SJCRH30 (cell line): ENCODE data around the gene ISCU. TPM values are rescaled to one million over a fixed set of nuclear protein-coding genes. Genes with fewer than 3 reads are reported as not detected.

ENCODE experiments used
- DNase-seq, 2 experiments: peaks; one replicate each; pipeline ENCODE4 v3.0.0-alpha.2; 2015 to 2020
- H3K27ac ChIP-seq: fragments of 250-450 bp; sonication (Bioruptor Pico); 2 replicates; pipeline ENCODE4 v1.5.1; 2020; ENCODE audit warnings: mild to moderate bottlenecking, moderate library complexity
- H3K27me3 ChIP-seq: fragments of 250-450 bp; sonication (Bioruptor Pico); 2 replicates; pipeline ENCODE4 v1.5.1; 2020; ENCODE audit warnings: mild to moderate bottlenecking, moderate library complexity
- H3K36me3 ChIP-seq: fragments of 250-450 bp; sonication (Bioruptor Pico); 2 replicates; pipeline ENCODE4 v1.5.1; 2020; ENCODE audit warnings: mild to moderate bottlenecking, moderate library complexity
- H3K4me1 ChIP-seq: fragments of 250-450 bp; sonication (Bioruptor Pico); 2 replicates; pipeline ENCODE4 v1.5.1; 2020; ENCODE audit warnings: mild to moderate bottlenecking, moderate library complexity
- H3K4me3 ChIP-seq: fragments of 250-450 bp; sonication (Bioruptor Pico); 2 replicates; pipeline ENCODE4 v1.5.1; 2020; ENCODE audit warnings: mild to moderate bottlenecking, moderate library complexity
- H3K9me3 ChIP-seq: fragments of 250-450 bp; sonication (Bioruptor Pico); replicated peaks from 2 replicates; pipeline ENCODE4 v1.5.1; 2020; ENCODE audit warnings: mild to moderate bottlenecking, moderate library complexity
- total RNA-seq: library from RNA; depleted of rRNA; stranded (reverse); fragments of >200 nt; shearing (Covaris generic); gene quantifications from 2 replicates; pipeline ENCODE4 v1.2.3, GENCODE V29; 2014

ISCU gene
- total RNA-seq, 1 experiment from 2014 or later, result 70.1 TPM

GRCh38 chr12:108596854-108597558 lies 34.6 kb downstream of the ISCU start:
- Histone ChIP-seq H3K27ac (no peak overlapping the region), H3K9me3 (no peaks in the 10 kb centered on the region), H3K4me1 (peaks cover 15% of the 10 kb centered on the region; the same call in 1 of the 2 replicates), H3K36me3 (no peaks in the 10 kb centered on the region), H3K27me3 (no peaks in the 10 kb centered on the region), H3K4me3 (peak overlapping the region; percentile 61)
- no peak for DNase-seq

DNA sequence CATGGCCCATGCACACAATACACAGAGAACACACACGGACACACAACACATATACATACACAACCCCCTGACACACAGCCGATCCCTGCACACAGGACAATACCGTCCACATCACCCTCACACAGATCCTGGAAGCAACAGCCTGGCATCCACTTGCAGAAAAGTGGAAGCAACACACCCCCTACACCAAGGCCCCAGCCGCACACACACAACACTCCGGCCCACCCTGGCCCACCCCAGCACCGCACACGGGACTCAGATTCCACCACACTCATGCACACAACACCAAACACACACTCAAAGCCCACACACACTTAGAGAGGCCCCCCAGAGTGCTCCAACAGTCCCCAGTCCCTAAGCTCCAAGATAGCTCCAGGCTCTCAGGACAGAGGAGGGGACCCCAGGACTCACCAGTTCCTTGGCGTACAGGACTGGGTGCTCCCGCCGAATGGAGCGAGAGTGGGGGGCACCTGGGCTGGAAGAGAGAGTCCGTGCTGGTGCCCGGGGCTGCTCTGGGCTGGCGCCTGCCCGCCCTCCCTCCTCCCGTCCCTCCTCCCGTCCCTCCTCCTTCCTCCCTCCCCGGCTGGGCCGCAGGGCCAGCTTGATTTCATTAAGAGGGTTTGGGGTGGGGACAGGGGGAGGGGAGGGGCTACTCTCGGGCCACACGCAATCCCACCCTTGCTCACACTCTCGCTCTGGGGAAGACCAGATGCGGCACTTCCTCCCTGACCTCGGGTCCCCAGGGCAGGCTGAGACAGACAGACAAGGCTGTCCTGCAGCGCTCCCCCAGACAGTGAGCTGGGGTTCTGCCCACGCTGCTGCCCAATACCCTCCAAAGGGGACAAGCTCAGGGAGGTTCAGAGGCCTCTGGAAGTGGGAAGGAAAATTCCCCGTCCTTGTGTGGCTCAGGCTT lies 35.4 kb downstream of the ISCU start, which contains the start of gene TMEM119:
Gene TMEM119 (minus strand): TSS at position 526 of the 913 bp plus-strand sequence. CDS start 5,701 bp downstream, outside the sequence.
- peak within 1 kb of the TSS; percentile 6; the same call in 1 of the 2 replicates for H3K27ac ChIP-seq
- no peaks in the 10 kb centered on the region for H3K9me3 ChIP-seq
- H3K27me3 ChIP-seq, result no peaks in the 10 kb centered on the region
- peaks cover 15% of the 10 kb centered on the region; the same call in 1 of the 2 replicates for H3K4me1 ChIP-seq
- H3K36me3 ChIP-seq, result no peaks in the 10 kb centered on the region
- peak; percentile 78 to 81 for DNase-seq
- H3K4me3 ChIP-seq, result peak within 1 kb of the TSS; percentile 61

DNA sequence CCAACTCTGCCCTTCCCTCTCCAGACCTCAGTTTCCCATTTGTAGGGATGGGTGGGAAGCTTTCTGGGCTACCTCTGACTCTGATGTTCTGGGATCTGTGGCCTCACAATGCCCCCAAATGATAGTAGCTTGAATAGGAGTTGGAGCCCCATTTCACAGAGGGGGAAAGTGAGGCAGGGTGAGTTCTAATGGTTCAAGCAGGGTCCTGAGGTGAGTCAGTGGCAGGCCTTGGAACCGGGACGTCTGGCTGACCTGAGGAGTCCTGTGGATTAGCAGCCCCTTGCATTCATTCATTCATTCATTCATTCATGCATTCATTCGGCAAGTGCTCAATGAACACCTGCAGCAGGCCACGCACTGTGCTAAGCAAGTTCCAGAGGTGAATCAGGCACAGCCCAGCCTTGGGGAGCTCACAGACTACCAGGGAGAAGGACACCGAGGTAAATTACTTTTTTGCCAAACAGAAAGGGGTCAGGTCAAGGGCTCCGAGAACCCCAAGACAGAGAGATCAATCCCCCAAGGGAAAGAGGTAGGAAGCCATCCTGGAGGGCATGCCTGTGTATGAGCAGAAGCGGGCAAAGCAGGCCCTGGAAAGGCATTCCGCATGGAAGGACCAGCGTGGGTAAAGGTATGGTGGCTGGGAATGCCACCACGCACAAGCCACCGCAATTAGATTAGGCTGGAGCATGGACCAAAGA lies 36.3 kb downstream of the ISCU start:
- peaks cover 15% of the 10 kb centered on the region; the same call in 1 of the 2 replicates for H3K4me1 ChIP-seq
- DNase-seq, result no peak
- no peaks in the 10 kb centered on the region for H3K27me3 ChIP-seq
- H3K9me3 ChIP-seq, result no peaks in the 10 kb centered on the region
- H3K27ac ChIP-seq, result peak overlapping the region; percentile 6; the same call in 1 of the 2 replicates
- peak overlapping the region; percentile 61 for H3K4me3 ChIP-seq
- no peaks in the 10 kb centered on the region for H3K36me3 ChIP-seq

DNA sequence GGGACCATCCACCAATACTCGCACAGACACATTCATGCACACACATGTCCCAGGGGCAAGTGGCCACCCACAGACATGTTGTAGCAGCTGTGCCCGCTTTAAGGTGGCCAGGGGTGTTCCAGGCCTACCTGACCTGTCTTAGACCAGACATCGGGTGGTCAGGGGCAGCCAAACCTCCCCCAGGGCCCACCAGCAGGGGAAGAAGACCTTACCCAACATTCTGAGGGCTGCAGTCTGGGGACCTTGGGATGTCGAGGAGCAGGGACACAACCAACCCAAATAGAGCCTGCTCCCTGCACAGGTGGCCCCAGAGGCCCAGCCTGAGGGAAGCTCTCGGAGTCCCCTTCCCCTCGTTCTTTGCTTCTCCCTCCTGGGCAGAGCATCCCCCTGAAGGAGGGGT lies 37.1 kb downstream of the ISCU start:
- H3K4me3 ChIP-seq, result no peak overlapping the region
- H3K27ac ChIP-seq, result no peak overlapping the region
- H3K4me1 ChIP-seq, result peaks cover 15% of the 10 kb centered on the region; the same call in 1 of the 2 replicates
- H3K27me3 ChIP-seq, result no peaks in the 10 kb centered on the region
- DNase-seq, result no peak
- H3K36me3 ChIP-seq, result no peaks in the 10 kb centered on the region
- no peaks in the 10 kb centered on the region for H3K9me3 ChIP-seq

DNA sequence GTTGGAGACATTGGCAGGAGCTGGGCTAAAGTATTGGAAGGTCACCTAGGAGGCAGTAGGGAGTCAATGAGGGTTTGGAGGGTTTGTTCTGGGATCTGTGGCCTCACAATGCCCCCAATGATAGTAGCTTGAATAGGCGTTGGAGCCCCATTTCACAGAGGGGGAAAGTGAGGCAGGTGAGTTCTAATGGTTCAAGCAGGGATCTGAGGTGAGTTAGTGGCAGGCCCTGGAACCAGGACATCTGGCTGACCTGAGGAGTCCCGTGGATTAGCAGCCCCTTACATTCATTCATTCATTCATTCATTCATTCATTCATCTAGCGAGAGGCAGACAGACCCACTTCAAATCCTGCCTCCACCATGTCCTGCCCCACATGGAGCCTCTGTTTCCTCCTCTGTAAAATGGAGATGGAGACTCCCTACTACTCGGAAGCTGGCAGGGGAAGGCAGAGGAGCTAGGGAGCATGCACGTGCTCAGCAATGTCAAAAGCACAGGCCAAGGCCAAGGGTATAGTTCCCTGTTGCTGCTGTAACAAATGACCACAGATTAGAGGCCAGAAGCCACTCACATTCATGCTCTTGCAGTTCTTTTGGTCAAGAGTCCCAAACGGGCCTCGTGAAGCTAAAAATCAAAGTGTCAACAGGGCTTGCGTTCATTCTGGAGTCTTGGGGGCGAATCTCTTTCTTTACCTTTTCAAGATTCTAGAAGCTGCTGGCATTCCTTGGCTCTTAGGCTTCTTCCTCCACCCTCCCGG lies 37.7 kb downstream of the ISCU start:
- H3K4me1 ChIP-seq, result peaks cover 18% of the 10 kb centered on the region; the same call in 1 of the 2 replicates
- DNase-seq, result no peak
- no peak overlapping the region for H3K27ac ChIP-seq
- no peaks in the 10 kb centered on the region for H3K36me3 ChIP-seq
- no peak overlapping the region for H3K4me3 ChIP-seq
- H3K9me3 ChIP-seq, result no peaks in the 10 kb centered on the region
- H3K27me3 ChIP-seq, result no peaks in the 10 kb centered on the region

- H3K4me3 ChIP-seq, result no peak overlapping the region
- no peaks in the 10 kb centered on the region for H3K36me3 ChIP-seq
- no peaks in the 10 kb centered on the region for H3K27me3 ChIP-seq
- H3K4me1 ChIP-seq, result peaks cover 18% of the 10 kb centered on the region; the same call in 1 of the 2 replicates
- no peaks in the 10 kb centered on the region for H3K9me3 ChIP-seq
- peak; percentile 30 to 54 for DNase-seq
- H3K27ac ChIP-seq, result no peak overlapping the region
These were observed 38.3 kb downstream of the ISCU start for GRCh38 chr12:108600702-108601007.

DNA sequence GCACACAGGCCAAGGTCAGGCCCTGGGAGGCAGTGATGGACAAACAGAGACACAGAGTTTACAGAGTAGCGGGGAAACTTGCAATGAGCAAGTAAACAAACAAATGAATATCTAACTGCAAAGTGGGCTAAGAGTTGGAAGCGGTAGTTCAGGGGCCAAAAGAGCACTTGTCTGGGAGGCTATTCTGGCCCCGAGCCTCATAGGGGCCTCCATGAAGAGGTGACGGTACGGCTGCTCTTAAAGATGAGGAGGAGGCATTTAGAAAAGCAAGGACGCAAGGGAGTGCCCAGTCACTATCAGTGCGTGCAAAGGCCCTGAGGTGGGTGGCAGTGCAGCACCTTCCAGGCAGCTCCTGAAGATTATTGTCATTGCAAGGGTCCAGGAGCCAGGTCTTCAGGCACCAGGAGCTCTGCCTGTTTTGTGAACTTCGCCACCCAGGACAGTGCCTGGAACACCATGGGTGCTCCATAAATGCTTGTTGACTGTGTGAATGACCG lies 39.9 kb downstream of the ISCU start:
- DNase-seq, result no peak
- H3K27ac ChIP-seq, result no peak overlapping the region

GRCh38 chr12:108602976-108603704 lies 40.7 kb downstream of the ISCU start:
- Histone ChIP-seq H3K27me3 (no peaks in the 10 kb centered on the region), H3K4me3 (no peak overlapping the region), H3K36me3 (no peaks in the 10 kb centered on the region), H3K4me1 (peaks cover 15% of the 10 kb centered on the region; the same call in 1 of the 2 replicates), H3K9me3 (no peaks in the 10 kb centered on the region), H3K27ac (no peak overlapping the region)
- no peak for DNase-seq

More for the DNA sequence above, 39.9 kb downstream of the ISCU start:
- Histone ChIP-seq H3K4me1 (peaks cover 15% of the 10 kb centered on the region; the same call in 1 of the 2 replicates), H3K27me3 (no peaks in the 10 kb centered on the region), H3K9me3 (no peaks in the 10 kb centered on the region), H3K36me3 (no peaks in the 10 kb centered on the region), H3K4me3 (no peak overlapping the region)

DNA sequence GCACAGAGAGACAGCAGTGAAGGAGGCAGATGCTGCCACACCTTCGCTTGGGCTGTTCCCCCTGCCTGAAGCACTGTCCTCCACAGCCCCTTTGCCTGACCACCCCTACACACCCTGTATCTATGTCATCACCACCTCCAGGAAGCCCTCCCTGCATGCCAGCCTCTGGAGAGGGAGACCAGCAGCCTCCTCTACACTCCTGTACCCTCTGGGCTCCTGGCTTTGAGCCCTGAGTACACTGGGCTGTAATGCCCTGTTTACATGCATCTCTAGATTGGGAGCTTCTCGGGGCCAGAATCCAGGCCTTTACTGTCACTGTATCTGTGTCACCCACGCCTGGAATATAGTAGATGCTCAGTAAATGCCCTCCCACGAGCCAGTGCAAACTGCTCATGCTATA lies 41.3 kb downstream of the ISCU start:
- peaks cover 14% of the 10 kb centered on the region; the same call in 1 of the 2 replicates for H3K4me1 ChIP-seq
- H3K27ac ChIP-seq, result no peak overlapping the region
- no peak overlapping the region for H3K4me3 ChIP-seq
- no peaks in the 10 kb centered on the region for H3K9me3 ChIP-seq
- DNase-seq, result no peak
- no peaks in the 10 kb centered on the region for H3K36me3 ChIP-seq
- no peaks in the 10 kb centered on the region for H3K27me3 ChIP-seq

DNA sequence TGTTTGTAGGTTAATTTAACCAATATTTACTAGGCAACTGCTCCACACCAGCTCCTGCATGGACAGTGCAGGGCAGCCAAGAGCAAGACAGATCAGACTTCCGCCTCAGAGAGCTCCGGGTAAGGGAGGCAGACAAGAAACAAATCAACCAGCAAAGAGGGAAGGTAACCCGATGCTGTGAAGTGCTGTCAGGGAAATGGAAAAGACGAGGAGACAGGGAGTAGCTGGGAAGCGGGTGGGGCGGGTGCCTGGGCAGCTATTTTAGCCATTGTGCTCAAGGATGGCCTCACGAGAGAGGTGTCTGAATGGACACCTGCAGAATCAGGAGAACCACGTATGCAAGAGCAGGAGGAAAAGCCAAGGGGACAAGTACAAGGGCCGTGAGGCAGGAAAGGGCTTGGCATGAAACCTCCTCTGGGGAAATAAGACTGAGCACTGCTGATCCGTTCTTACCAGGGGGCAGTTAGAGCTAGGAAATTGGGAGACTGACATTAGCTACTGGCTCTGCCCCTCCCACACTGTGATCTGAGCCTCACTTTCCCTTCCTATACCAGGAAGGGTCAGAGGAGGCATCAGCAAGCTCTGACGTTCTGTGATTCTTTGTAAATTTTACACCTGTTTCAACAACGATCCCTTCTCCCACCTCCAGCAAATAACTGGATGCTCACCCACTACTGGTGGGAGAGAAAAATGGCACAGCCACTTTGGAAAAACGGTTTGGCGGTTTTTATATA lies 42.0 kb downstream of the ISCU start:
- Histone ChIP-seq H3K36me3 (no peaks in the 10 kb centered on the region), H3K27ac (no peak overlapping the region), H3K27me3 (no peaks in the 10 kb centered on the region), H3K9me3 (no peaks in the 10 kb centered on the region), H3K4me3 (no peak overlapping the region), H3K4me1 (peaks cover 9% of the 10 kb centered on the region; the same call in 1 of the 2 replicates)
- DNase-seq, result no peak

DNA sequence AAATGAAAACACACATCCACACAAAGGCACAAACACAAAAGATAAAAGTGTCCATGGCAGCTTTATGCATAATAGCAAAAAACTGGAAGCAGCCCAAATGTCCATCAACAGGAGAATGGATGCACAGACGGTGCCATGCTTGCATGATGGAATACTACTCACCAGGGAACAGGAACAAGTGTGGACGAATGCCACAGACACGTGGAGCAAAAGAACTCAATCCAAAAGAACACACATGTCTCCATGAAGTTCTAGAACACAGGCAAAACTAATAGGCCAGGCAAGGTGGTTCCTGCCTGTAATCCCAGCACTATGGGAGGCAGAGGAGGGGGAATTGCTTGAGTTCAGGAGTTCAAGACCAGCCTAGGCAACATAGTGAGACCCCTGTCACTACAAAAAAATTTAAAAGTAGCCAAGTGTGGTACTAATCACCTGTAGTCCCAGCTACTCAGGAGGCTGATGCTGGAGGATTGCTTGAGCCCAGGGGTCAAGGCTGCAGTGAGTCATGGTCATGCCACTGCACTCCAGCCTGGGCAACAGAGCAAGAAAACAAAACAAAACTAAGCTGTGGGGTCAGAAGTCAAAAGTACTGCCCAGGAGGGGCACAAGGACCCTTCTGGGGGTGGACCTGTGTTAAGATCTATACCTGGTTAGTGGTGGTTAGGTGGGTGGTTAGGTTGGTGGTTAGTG lies 42.7 kb downstream of the ISCU start:
- DNase-seq, result no peak
- no peak overlapping the region for H3K4me3 ChIP-seq

GRCh38 chr12:108605690-108606406 lies 43.5 kb downstream of the ISCU start:
- Histone ChIP-seq H3K9me3 (no peaks in the 10 kb centered on the region), H3K4me1 (peaks cover 16% of the 10 kb centered on the region), H3K4me3 (no peak overlapping the region), H3K27ac (no peak overlapping the region), H3K27me3 (no peaks in the 10 kb centered on the region), H3K36me3 (no peaks in the 10 kb centered on the region)
- DNase-seq, result no peak

More for the DNA sequence above, 42.7 kb downstream of the ISCU start:
- H3K27me3 ChIP-seq, result no peaks in the 10 kb centered on the region
- no peak overlapping the region for H3K27ac ChIP-seq
- no peaks in the 10 kb centered on the region for H3K9me3 ChIP-seq
- no peaks in the 10 kb centered on the region for H3K36me3 ChIP-seq
- peaks cover 14% of the 10 kb centered on the region for H3K4me1 ChIP-seq
